Effector CD8-positive, alpha-beta T cell (primary cell): ENCODE measurements around the gene PIM3.

Experiments used
- DNase-seq: peaks from one replicate; lab custom pipeline; 2025; lab: John Stamatoyannopoulos, UW

Gene PIM3

GRCh38 chr22:49955581-49956417 lies 4.8 kb upstream of the PIM3 start:
- no peak for DNase-seq

DNA sequence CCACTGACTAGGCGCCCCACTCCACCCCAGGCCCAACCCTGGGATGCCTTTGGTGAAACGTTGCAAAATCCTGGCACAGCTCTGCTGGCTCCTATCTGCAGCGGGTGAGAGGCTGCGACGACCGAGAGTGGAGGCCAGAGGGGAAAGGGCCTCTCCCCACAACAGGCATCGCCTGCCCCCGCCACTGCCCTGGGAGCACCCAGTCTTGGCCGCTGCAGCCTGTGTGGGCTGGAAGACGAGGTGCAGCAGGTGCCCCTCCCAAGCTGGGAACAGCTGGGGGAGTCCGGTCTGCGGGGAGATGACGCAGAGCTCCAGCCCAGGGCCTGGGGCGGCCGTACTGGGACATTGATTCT lies 4.2 kb upstream of the PIM3 start:
- no peak for DNase-seq

DNA sequence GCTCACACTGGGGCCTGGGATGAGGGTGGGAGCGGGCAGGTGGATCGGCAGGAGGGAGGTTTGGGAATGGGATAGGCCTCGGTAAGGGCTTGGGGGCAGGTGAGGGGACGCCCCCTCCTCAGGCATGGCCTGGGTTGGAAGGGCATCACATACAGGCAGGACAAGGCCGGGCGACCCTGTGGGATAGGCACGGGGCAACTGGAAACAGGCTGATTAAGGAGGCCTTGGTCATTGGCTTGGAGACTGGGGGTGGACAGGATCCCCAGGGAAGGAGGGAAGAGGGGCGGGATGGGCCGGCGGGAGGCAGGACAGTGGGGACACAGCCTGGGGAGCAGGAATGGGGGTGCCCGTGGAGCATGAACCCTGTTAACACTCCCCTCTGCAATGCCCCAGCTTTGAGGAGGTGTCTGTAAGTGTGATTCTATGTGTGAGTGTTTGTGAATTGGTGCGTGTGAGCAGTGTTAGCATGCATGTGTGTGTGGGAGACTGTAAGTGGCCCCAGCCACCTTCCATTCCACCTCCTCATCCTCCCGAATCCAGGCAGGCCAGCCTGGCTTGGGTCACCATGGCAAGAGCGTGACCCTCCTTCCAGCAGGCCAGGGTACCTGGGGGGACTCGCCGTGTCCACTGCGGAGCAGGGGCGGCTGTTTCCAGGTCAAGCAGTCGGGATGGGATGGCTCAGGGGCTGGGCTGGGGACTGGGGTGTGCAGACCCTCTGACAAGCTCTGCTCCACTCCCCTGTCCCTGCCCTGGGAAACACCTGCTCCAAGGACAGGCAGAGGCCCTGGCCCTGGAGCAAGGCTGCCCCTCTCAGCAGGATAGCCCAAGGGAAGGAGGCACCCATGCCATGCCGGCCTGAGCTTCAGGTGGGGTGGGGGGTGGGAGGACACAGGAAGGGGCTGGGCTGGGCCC lies 3.4 kb upstream of the PIM3 start:
- no peak for DNase-seq

GRCh38 chr22:49957826-49958365 lies 2.7 kb upstream of the PIM3 start:
- DNase-seq, result no peak

- no peak for DNase-seq
These were observed 2.1 kb upstream of the PIM3 start for GRCh38 chr22:49958366-49958921.

- no peak for DNase-seq
These were observed 1.4 kb upstream of the PIM3 start for GRCh38 chr22:49958931-49959781.

GRCh38 chr22:49959782-49960158 lies 802 bp upstream of the PIM3 start:
- no peak for DNase-seq

DNA sequence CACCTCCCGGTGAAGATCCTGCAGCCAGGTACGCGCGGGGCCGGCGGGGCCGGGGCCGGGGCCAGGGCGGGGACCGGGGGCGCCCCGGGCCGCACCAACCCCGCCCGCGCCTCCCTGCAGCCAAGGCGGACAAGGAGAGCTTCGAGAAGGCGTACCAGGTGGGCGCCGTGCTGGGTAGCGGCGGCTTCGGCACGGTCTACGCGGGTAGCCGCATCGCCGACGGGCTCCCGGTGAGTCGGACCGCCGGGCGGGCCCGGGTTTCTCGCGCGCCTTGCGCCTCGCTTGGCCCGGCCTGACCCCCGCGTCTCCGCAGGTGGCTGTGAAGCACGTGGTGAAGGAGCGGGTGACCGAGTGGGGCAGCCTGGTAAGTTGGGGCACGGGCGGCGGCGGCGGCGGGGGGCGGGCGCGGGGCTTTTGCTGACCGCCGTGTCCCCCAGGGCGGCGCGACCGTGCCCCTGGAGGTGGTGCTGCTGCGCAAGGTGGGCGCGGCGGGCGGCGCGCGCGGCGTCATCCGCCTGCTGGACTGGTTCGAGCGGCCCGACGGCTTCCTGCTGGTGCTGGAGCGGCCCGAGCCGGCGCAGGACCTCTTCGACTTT lies 531 bp downstream of the PIM3 start:
- no peak for DNase-seq

DNA sequence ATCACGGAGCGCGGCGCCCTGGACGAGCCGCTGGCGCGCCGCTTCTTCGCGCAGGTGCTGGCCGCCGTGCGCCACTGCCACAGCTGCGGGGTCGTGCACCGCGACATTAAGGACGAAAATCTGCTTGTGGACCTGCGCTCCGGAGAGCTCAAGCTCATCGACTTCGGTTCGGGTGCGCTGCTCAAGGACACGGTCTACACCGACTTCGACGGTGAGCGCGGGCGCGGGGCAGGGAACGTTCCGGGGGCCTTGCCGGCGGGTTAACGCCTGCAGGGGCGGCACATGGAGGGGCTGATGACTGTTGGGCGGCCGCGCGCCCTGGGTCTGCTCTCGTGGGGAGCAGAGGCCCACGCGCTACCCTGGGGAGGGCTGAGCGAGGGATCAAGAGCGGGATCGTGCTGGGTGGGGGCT lies 1.0 kb downstream of the PIM3 start:
- DNase-seq, result no peak

GRCh38 chr22:49962012-49962750 lies 1.6 kb downstream of the PIM3 start:
- DNase-seq, result peak; percentile 81

DNA sequence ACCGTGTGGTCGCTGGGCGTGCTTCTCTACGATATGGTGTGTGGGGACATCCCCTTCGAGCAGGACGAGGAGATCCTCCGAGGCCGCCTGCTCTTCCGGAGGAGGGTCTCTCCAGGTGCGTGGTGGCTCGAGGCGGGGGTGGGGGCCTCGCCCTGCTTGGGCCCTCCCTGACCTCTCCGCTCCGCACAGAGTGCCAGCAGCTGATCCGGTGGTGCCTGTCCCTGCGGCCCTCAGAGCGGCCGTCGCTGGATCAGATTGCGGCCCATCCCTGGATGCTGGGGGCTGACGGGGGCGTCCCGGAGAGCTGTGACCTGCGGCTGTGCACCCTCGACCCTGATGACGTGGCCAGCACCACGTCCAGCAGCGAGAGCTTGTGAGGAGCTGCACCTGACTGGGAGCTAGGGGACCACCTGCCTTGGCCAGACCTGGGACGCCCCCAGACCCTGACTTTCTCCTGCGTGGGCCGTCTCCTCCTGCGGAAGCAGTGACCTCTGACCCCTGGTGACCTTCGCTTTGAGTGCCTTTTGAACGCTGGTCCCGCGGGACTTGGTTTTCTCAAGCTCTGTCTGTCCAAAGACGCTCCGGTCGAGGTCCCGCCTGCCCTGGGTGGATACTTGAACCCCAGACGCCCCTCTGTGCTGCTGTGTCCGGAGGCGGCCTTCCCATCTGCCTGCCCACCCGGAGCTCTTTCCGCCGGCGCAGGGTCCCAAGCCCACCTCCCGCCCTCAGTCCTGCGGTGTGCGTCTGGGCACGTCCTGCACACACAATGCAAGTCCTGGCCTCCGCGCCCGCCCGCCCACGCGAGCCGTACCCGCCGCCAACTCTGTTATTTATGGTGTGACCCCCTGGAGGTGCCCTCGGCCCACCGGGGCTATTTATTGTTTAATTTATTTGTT lies 2.4 kb downstream of the PIM3 start:
- DNase-seq, result no peak

- DNase-seq, result no peak
These were observed 3.1 kb downstream of the PIM3 start for GRCh38 chr22:49963647-49964026.

- DNase-seq, result peak; percentile 39
These were observed 3.8 kb downstream of the PIM3 start for GRCh38 chr22:49964136-49965090.

- DNase-seq, result no peak
These were observed 4.8 kb downstream of the PIM3 start for GRCh38 chr22:49965091-49966040.

DNA sequence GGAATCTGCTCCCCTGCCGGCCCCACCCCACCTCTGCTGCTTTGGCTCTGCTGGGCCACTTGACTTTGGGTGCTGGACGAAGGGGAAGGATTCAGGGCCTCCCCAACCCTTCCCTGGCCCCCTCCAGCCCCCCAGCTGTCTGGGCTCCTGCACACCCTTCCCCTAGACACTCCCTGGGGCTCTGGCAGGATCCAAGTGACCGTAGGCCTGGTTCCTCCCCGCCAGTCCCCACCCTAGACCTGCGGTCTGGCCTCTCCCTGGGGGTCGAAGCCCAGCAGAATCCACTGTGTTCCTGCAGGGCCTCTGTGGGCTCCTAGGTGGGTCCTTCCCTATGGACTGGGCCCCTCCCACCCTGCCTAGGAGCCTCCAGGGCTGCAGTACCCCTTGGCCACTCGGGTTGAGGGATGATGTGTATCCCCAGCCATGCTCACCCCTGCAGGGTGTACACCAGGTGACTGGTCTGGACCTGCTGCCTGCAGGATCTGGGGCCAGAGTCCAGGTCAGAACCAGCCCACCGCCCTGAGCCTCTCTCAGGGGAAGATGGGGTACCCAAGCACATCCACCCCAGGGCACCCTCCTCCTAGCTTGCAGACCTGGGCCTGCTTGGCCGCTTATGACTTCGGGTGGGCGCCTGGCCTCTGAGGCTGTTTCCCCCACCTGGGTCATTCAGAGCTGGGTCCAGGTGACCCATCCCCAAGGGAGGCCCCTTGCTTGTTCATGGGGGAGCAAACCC lies 5.6 kb downstream of the PIM3 start:
- DNase-seq, result no peak
